Calu3 (cell line): ENCODE measurements around the gene ZNF532. TPM values are rescaled to one million over a fixed set of nuclear protein-coding genes. Genes with fewer than 3 reads are reported as not detected.

Source experiments
- BruUV-seq: library from RNA; stranded (reverse); fragments of 400-500 nt; replicated peaks from 2 replicates; lab custom pipeline; 2021; lab: Mats Ljungman, UMichigan
- CTCF ChIA-PET: fragments of 300-600 bp; sonication (Branson Sonifier 250); formaldehyde crosslinking; loops from one replicate; lab custom pipeline; 2022; ENCODE audit warnings: antibody characterized with exemption; lab: Charles Lee
- DNase-seq: peaks from one replicate; pipeline ENCODE4 v3.0.0; 2022
- H3K27ac Mint-ChIP-seq: one replicate; pipeline ENCODE4 v1.8.0; 2022; ENCODE audit warnings: mixed read lengths; ENCODE audit not compliant: unreplicated experiment
- H3K27me3 Mint-ChIP-seq: one replicate; pipeline ENCODE4 v1.8.0; 2022; ENCODE audit warnings: mixed read lengths; ENCODE audit not compliant: unreplicated experiment
- H3K36me3 Mint-ChIP-seq: one replicate; pipeline ENCODE4 v1.8.0; 2022; ENCODE audit warnings: mild to moderate bottlenecking, moderate library complexity, mixed read lengths; ENCODE audit not compliant: insufficient read depth, unreplicated experiment
- H3K4me1 Mint-ChIP-seq: one replicate; pipeline ENCODE4 v1.8.0; 2022; ENCODE audit warnings: mild to moderate bottlenecking, low read depth, mixed read lengths; ENCODE audit not compliant: unreplicated experiment
- H3K4me3 Mint-ChIP-seq: one replicate; pipeline ENCODE4 v1.8.0; 2022; ENCODE audit warnings: mild to moderate bottlenecking, low read depth, moderate library complexity, mixed read lengths; ENCODE audit not compliant: unreplicated experiment
- H3K9me3 Mint-ChIP-seq: one replicate; pipeline ENCODE4 v1.8.0; 2022; ENCODE audit warnings: low read depth, mixed read lengths; ENCODE audit not compliant: unreplicated experiment
- intact Hi-C: fragments of 100-400 bp; cut with micrococcal nuclease; formaldehyde crosslinking; loops from one replicate; pipeline ENCODE4 v1.10.0; 2022; ENCODE audit not compliant: unreplicated experiment
- total RNA-seq: library from RNA; stranded (reverse); gene quantifications from 2 replicates; pipeline ENCODE4 v1.2.3, GENCODE V29; 2022
- TF ChIP-seq, protein P1 (sequence below): fragments of 200-600 bp; IDR thresholded peaks from one replicate; pipeline ENCODE4 v1.8.0; 2022; ENCODE audit warnings: antibody characterized with exemption; ENCODE audit not compliant: unreplicated experiment

ZNF532 gene
- total RNA-seq, 1 experiment from 2014 or later, result 150 TPM

- TF ChIP-seq, protein P1, sequence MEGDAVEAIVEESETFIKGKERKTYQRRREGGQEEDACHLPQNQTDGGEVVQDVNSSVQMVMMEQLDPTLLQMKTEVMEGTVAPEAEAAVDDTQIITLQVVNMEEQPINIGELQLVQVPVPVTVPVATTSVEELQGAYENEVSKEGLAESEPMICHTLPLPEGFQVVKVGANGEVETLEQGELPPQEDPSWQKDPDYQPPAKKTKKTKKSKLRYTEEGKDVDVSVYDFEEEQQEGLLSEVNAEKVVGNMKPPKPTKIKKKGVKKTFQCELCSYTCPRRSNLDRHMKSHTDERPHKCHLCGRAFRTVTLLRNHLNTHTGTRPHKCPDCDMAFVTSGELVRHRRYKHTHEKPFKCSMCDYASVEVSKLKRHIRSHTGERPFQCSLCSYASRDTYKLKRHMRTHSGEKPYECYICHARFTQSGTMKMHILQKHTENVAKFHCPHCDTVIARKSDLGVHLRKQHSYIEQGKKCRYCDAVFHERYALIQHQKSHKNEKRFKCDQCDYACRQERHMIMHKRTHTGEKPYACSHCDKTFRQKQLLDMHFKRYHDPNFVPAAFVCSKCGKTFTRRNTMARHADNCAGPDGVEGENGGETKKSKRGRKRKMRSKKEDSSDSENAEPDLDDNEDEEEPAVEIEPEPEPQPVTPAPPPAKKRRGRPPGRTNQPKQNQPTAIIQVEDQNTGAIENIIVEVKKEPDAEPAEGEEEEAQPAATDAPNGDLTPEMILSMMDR, result no peak
- no peak overlapping the region for H3K27ac Mint-ChIP-seq
- no peaks in the 10 kb centered on the region for H3K4me1 Mint-ChIP-seq
- intact Hi-C loops, result no loop called here
- no peaks in the 10 kb centered on the region for H3K9me3 Mint-ChIP-seq
- CTCF ChIA-PET, result no interaction called here
- no peaks in the 10 kb centered on the region for H3K27me3 Mint-ChIP-seq
- no peak overlapping the region for H3K4me3 Mint-ChIP-seq
- DNase-seq, result no peak
- BruUV-seq, result no TSS peak
- H3K36me3 Mint-ChIP-seq, result no peaks in the 10 kb centered on the region
Measured at GRCh38 chr18:59026364-59026763, 161.7 kb downstream of the ZNF532 start.

DNA sequence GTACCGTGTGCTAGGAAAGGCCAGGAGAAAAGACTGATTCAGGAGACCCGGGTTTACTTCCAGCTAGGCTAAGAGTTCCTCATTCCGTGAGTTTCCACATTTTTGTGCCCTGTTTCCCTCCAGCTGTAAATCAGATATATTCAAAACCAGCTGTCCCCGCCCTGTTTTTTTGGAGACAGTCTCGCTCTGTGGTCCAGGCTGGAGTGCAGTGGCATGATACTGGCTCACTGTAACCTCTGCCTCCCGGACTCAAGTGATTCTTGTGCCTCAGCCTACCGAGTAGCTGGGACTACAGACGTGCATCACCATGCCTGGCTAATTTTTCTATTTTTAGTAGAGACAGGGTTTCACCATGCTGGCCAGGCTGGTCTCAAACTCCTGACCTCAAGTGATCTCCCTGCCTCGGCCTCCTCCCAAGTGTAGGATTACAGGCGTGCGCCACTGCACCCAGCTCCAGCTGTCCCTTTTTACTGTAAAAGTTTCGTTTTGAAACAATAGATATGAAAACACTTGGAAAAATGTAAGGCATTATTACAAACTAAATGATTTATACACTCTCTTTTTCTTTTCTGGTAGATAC lies 162.2 kb downstream of the ZNF532 start:
- TF ChIP-seq, protein P1, result no peak
- intact Hi-C loops, result no loop called here
- CTCF ChIA-PET, result no interaction called here
- Mint-ChIP-seq H3K9me3 (no peaks in the 10 kb centered on the region), H3K4me3 (no peak overlapping the region), H3K27ac (no peak overlapping the region), H3K4me1 (no peaks in the 10 kb centered on the region), H3K27me3 (no peaks in the 10 kb centered on the region), H3K36me3 (no peaks in the 10 kb centered on the region)
- BruUV-seq, result no TSS peak
- no peak for DNase-seq

- no peaks in the 10 kb centered on the region for H3K36me3 Mint-ChIP-seq
- H3K27ac Mint-ChIP-seq, result no peak overlapping the region
- no peak for DNase-seq
- H3K4me1 Mint-ChIP-seq, result no peaks in the 10 kb centered on the region
- intact Hi-C loops, result no loop called here
- TF ChIP-seq, protein P1, result no peak
- BruUV-seq, result no TSS peak
- H3K4me3 Mint-ChIP-seq, result no peak overlapping the region
- no peaks in the 10 kb centered on the region for H3K27me3 Mint-ChIP-seq
- CTCF ChIA-PET, result interaction anchor here (0.6 to 0.7 kb wide), 2 partner anchors 62 to 241 kb away, joined by 3 to 6 read pairs; no protein-coding TSS in a partner anchor
- no peaks in the 10 kb centered on the region for H3K9me3 Mint-ChIP-seq
Measured at GRCh38 chr18:59029663-59030429, 165.2 kb downstream of the ZNF532 start.

- intact Hi-C loops, result no loop called here
- Mint-ChIP-seq H3K4me1 (no peaks in the 10 kb centered on the region), H3K9me3 (no peaks in the 10 kb centered on the region), H3K4me3 (no peak overlapping the region), H3K27me3 (no peaks in the 10 kb centered on the region), H3K27ac (no peak overlapping the region), H3K36me3 (no peaks in the 10 kb centered on the region)
- no TSS peak for BruUV-seq
- TF ChIP-seq, protein P1, result no peak
- CTCF ChIA-PET, result no interaction called here
- DNase-seq, result no peak
Measured at GRCh38 chr18:59032308-59032707, 167.6 kb downstream of the ZNF532 start.
